Fibroblast of villous mesenchyme (primary cell): ENCODE results near the gene GREM2. TPM values are rescaled to one million over a fixed set of nuclear protein-coding genes. Genes with fewer than 3 reads are reported as not detected.

Source experiments
- DNase-seq: peaks from one replicate; pipeline ENCODE4 v3.0.0-alpha.2; 2010; ENCODE audit warnings: low read depth
- H3K4me3 ChIP-seq: 2 replicates; pipeline ENCODE4 v1.5.1; 2011; ENCODE audit warnings: low read depth, mild to moderate bottlenecking, low read length
- total RNA-seq: library from RNA; depleted of rRNA; stranded (reverse); fragments of >200 nt; gene quantifications from 2 replicates; pipeline ENCODE4 v1.2.3, GENCODE V29; 2012
- TF ChIP-seq, protein P1 (sequence below): IDR thresholded peaks from 2 replicates; pipeline ENCODE4 v1.5.1; 2012; ENCODE audit warnings: low read depth, mild to moderate bottlenecking, low read length; ENCODE audit not compliant: insufficient read depth

GREM2 gene
- total RNA-seq, 1 donor: 1.3 TPM

DNA sequence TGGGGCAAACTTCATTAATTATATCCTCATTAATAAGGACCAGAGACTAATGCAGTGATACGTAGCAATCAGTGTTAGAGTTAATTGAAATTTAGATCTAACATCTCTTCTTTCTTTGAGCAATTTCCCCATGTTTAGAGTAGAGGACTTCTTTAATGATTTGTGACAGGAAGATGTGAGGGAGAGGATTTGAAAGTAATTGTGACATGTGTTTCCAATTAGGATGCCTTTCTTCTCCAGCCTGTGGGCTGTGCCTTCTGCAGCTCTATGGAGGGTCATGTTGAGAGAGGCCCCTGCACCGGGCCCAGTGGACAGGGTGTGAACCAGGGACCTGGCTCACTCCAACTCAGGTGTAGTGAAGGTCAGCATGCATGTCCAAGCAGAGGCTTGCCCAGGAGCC is 103.0 kb downstream of the GREM2 start:
- DNase-seq: peak; percentile 63
- no peak overlapping the region for H3K4me3 ChIP-seq
- TF ChIP-seq, protein P1, sequence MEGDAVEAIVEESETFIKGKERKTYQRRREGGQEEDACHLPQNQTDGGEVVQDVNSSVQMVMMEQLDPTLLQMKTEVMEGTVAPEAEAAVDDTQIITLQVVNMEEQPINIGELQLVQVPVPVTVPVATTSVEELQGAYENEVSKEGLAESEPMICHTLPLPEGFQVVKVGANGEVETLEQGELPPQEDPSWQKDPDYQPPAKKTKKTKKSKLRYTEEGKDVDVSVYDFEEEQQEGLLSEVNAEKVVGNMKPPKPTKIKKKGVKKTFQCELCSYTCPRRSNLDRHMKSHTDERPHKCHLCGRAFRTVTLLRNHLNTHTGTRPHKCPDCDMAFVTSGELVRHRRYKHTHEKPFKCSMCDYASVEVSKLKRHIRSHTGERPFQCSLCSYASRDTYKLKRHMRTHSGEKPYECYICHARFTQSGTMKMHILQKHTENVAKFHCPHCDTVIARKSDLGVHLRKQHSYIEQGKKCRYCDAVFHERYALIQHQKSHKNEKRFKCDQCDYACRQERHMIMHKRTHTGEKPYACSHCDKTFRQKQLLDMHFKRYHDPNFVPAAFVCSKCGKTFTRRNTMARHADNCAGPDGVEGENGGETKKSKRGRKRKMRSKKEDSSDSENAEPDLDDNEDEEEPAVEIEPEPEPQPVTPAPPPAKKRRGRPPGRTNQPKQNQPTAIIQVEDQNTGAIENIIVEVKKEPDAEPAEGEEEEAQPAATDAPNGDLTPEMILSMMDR: no peak

GRCh38 chr1:240508201-240508600 is 103.8 kb downstream of the GREM2 start:
- H3K4me3 ChIP-seq: no peak overlapping the region
- peak; percentile 67 for DNase-seq
- TF ChIP-seq, protein P1: no peak

DNA sequence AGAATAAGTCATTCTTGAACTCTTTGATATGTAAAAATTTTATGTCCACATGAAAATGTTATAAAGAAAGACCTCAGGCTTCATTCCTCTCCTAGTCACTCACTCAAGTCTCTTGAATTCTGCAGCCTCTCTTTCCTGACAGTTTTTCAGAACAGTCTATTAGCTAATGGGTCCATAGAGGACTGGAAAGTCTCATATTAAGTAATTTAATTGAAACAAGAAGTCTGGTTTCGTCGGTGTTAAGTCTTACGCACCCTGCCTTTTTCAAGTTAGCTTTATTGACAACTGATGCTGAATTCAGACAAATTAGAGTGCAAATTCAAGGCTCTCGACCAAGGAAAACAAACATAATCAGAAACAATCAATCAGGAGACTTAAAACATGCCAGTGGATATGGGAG is 105.8 kb downstream of the GREM2 start:
- TF ChIP-seq, protein P1: no peak
- H3K4me3 ChIP-seq: no peak overlapping the region
- DNase-seq: no peak

DNA sequence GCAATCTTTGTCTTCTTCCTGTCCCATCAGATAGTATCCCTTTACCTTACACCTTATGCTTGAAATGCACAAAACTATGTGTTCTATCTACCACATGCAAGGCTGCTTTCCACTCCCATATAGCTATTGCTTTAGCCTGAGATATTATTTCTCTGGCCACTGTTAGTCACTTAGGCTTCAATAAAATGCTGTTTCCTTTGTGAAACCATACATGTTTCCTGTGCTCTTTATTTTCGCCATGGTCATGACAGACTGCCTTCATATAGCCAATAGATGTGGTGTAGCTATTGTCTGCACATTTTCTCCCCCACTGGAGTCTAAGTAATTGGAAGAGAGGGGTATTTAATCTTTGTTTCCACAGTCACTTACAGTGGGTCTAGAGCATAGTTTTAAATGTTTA is 108.4 kb downstream of the GREM2 start:
- TF ChIP-seq, protein P1: no peak
- no peak for DNase-seq
- no peak overlapping the region for H3K4me3 ChIP-seq

GRCh38 chr1:240503036-240503435 is 108.9 kb downstream of the GREM2 start:
- H3K4me3 ChIP-seq: no peak overlapping the region
- DNase-seq: no peak
- TF ChIP-seq, protein P1: no peak

GRCh38 chr1:240501115-240501514 is 110.8 kb downstream of the GREM2 start:
- DNase-seq: no peak
- H3K4me3 ChIP-seq: no peak overlapping the region
- TF ChIP-seq, protein P1: no peak

- no peak overlapping the region for H3K4me3 ChIP-seq
- TF ChIP-seq, protein P1: no peak
- DNase-seq: no peak
Observed at GRCh38 chr1:240500647-240501046, 111.3 kb downstream of the GREM2 start.
